Testis (tissue), 2 donors: ENCODE data around the gene MOG.

Experiments
- POLR2A ChIP-seq: fragments of 450-650 bp; IDR thresholded peaks from one replicate; pipeline ENCODE4 v1.6.1; 2017; ENCODE audit warnings: antibody characterized with exemption, mild to moderate bottlenecking, moderate library complexity
- TF ChIP-seq, protein P1 (sequence below), 3 experiments: fragments of 450-650 bp in 2 of 3; fragments of 200-600 bp in 1 of 3; sonication (generic) in 1 of 3; IDR thresholded peaks; one replicate each; pipeline ENCODE4 v1.5.1; 2016 to 2019; ENCODE audit warnings: antibody characterized with exemption in 3 of 3, mild to moderate bottlenecking in 2 of 3, moderate library complexity in 1 of 3

- TF ChIP-seq POLR2A: no peak
- TF ChIP-seq, protein P1, sequence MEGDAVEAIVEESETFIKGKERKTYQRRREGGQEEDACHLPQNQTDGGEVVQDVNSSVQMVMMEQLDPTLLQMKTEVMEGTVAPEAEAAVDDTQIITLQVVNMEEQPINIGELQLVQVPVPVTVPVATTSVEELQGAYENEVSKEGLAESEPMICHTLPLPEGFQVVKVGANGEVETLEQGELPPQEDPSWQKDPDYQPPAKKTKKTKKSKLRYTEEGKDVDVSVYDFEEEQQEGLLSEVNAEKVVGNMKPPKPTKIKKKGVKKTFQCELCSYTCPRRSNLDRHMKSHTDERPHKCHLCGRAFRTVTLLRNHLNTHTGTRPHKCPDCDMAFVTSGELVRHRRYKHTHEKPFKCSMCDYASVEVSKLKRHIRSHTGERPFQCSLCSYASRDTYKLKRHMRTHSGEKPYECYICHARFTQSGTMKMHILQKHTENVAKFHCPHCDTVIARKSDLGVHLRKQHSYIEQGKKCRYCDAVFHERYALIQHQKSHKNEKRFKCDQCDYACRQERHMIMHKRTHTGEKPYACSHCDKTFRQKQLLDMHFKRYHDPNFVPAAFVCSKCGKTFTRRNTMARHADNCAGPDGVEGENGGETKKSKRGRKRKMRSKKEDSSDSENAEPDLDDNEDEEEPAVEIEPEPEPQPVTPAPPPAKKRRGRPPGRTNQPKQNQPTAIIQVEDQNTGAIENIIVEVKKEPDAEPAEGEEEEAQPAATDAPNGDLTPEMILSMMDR (IDR thresholded peaks at IDR 0.05): peak; percentile 13 to 53 (median 27)
These were observed 8.8 kb upstream of the MOG start for GRCh38 chr6:29647927-29648642.
